Measurements from ENCODE around the gene ZNF74. TPM values are rescaled to one million over a fixed set of nuclear protein-coding genes. Genes with fewer than 3 reads are reported as not detected.
"Not testable (repeated sequence)": the region's sequence is repeated elsewhere in the genome, so short reads cannot be mapped to it uniquely, and the experiment has no call there.

ZNF74 gene
- total and polyA plus RNA-seq, 3 donors from 2014 or later: 4.1 to 11.8 (median 6.5) TPM

DNA sequence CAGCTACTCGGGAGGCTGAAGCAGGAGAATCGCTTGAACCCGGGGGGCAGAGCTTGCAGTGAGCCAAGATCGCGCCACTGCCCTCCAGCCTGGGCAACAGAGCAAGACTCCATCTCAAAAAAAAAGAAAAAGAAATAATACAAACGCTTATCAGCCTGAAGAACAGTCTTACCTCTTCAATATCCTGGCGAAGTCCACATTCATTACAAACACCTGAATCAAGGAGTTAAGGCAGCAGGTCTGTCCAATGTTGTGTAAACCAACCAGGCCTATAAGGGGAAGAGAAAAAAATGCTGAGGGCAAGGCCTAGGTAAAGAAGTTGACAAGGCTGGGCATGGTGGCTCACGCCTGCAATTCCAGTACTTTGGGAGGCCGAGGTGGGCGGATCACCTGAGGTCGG, 17.0 kb upstream of the ZNF74 start:
- H3K27ac ChIP-seq; H3K4me3 ChIP-seq; DNase-seq; H3K36me3 ChIP-seq (ENCODE audit: low read depth, missing control alignments); H3K27me3 ChIP-seq; H3K4me1 ChIP-seq; H3K9me3 ChIP-seq; intact Hi-C loops (cut with DNase I; ENCODE audit: low total_unique reads): not testable (repeated sequence)
- WGBS, 2 donors: 92 to 93% methylated on average over 11 of the region's 11 CpGs

DNA sequence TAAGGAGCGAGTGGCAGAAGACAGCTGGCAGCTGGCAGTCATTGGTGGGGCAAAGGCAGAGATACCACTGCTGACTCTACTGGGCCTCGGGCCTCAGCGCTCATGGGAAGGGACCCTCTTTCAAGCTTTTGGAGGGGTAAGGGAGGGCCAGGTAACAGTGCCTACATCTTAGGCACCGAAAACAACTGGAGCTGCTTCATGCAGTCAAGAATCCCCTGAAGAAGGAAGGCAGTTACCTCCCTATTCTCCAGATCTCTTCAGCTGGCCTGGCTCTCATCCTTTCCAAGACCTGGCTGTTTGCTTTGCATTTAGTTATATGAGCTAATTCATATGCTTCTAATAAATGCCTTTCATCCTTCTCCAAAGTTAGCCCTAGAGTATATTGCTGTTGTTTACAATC, 15.8 kb upstream of the ZNF74 start:
- DNase-seq: no peak
- no peaks in the 10 kb centered on the region for H3K9me3 ChIP-seq
- no peaks in the 10 kb centered on the region for H3K36me3 ChIP-seq (ENCODE audit: low read depth, missing control alignments)
- H3K4me1 ChIP-seq: no peaks in the 10 kb centered on the region
- H3K27ac ChIP-seq: no peak overlapping the region
- TF ChIP-seq, protein P1, sequence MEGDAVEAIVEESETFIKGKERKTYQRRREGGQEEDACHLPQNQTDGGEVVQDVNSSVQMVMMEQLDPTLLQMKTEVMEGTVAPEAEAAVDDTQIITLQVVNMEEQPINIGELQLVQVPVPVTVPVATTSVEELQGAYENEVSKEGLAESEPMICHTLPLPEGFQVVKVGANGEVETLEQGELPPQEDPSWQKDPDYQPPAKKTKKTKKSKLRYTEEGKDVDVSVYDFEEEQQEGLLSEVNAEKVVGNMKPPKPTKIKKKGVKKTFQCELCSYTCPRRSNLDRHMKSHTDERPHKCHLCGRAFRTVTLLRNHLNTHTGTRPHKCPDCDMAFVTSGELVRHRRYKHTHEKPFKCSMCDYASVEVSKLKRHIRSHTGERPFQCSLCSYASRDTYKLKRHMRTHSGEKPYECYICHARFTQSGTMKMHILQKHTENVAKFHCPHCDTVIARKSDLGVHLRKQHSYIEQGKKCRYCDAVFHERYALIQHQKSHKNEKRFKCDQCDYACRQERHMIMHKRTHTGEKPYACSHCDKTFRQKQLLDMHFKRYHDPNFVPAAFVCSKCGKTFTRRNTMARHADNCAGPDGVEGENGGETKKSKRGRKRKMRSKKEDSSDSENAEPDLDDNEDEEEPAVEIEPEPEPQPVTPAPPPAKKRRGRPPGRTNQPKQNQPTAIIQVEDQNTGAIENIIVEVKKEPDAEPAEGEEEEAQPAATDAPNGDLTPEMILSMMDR (IDR thresholded peaks at IDR 0.05): no peak
- no peak for TF ChIP-seq POLR2A (IDR thresholded peaks at IDR 0.05)
- WGBS, 2 donors: 85 to 89% methylated on average over 4 of the region's 4 CpGs
- H3K4me3 ChIP-seq: no peak overlapping the region
- intact Hi-C loops (cut with DNase I; ENCODE audit: low total_unique reads): no loop called here
- no peaks in the 10 kb centered on the region for H3K27me3 ChIP-seq

DNA sequence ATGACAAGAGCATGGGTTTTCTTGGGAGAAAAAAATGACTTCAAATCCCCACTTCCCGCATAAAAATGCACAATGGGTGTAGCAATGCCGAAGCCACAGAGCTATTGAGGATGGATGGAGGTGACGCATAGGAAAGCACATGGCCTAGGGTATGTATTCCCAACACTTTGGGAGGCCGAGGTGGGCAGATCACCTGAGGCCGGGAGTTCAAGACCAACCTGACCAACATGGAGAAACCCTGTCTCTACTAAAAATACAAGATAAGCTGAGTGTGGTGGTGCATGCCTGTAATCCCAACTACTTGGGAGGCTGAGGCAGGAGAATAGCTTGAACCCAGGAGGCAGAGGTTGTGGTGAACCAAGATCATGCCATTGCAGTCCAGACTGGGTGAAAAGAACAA, 15.3 kb upstream of the ZNF74 start:
- intact Hi-C loops (cut with DNase I; ENCODE audit: low total_unique reads); H3K36me3 ChIP-seq (ENCODE audit: low read depth, missing control alignments); H3K4me1 ChIP-seq; H3K27ac ChIP-seq; H3K9me3 ChIP-seq; H3K27me3 ChIP-seq; DNase-seq; H3K4me3 ChIP-seq: not testable (repeated sequence)
- WGBS, 2 donors: 92 to 98% methylated on average over 5 of the region's 5 CpGs

DNA sequence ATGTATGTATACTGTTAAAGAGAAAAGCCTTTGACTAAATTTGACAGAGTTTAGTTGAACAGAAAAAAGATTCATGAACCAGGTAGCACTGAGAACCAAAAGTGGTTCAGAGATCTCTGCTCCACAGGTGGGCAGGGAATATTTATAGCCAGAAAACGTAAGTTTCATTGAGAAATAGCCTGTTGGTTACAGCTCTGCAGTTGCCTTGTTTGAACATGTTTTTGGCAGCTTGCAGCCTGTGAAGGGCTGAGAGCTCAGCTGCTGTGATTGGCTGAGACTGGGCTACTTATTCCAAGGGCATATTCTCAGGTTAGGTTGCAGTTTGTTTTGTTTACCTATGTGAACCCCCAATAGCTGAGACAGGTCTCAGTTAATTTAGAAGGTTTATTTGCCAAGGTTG, 13.5 kb upstream of the ZNF74 start:
- no peak overlapping the region for H3K4me3 ChIP-seq
- WGBS, 2 donors: 43 to 62% methylated on average over 1 of the region's 1 CpG

DNA sequence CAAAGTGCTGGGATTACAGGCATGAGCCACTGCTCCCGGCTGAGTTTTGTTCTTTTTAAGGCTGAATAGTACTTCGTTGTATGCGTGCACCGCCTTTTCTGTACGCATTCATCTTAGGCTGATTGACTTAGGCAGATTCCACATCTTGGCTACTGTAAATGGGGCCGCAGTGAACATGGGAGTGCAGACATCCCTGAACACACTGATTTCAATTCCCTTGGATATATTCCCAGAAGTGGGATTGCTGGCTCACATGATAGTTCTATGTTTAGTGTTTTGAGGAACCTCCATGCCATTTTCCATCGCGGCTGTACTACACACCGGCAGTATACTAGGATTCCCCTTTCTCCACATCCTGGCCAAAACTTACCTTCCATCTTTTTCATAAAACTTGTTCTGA, 10.4 kb upstream of the ZNF74 start:
- no peaks in the 10 kb centered on the region for H3K4me1 ChIP-seq
- no peaks in the 10 kb centered on the region for H3K36me3 ChIP-seq (ENCODE audit: low read depth, missing control alignments)
- no peak overlapping the region for H3K4me3 ChIP-seq
- H3K27ac ChIP-seq: no peak overlapping the region
- intact Hi-C loops (cut with DNase I; ENCODE audit: low total_unique reads): no loop called here
- H3K27me3 ChIP-seq: no peaks in the 10 kb centered on the region
- no peaks in the 10 kb centered on the region for H3K9me3 ChIP-seq
- no peak for DNase-seq
- WGBS, 2 donors: 88 to 90% methylated on average over 9 of the region's 9 CpGs
- no peak for TF ChIP-seq POLR2A (IDR thresholded peaks at IDR 0.05)
- TF ChIP-seq, protein P1 (IDR thresholded peaks at IDR 0.05): no peak

More for the DNA sequence above, 13.5 kb upstream of the ZNF74 start:
- no peak for DNase-seq
- Histone ChIP-seq H3K4me1 (no peaks in the 10 kb centered on the region), H3K27ac (no peak overlapping the region), H3K36me3 (ENCODE audit: low read depth, missing control alignments) (no peaks in the 10 kb centered on the region), H3K9me3 (no peaks in the 10 kb centered on the region), H3K27me3 (no peaks in the 10 kb centered on the region)
- intact Hi-C loops (cut with DNase I; ENCODE audit: low total_unique reads): no loop called here
- no peak for TF ChIP-seq POLR2A (IDR thresholded peaks at IDR 0.05)
- TF ChIP-seq, protein P1 (IDR thresholded peaks at IDR 0.05): no peak

DNA sequence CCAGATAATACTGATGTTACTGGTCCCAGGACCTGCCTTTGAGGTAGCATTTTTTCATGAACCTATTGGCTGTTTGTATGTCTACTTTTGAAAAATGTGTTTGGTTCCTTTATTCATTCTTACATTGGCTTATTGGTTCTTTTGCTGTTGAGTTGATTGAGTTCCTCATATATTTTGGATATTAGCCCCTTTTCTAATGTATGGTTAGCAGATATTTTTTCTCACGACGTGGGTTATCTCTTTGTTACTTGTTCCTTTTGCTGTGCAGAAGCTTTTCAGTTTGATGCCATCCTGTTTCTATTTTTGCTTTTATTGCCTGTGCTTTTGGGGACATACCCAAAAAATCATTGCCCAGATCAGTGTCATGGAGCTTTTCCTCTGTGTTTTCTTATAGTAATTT, 9.8 kb upstream of the ZNF74 start:
- H3K36me3 ChIP-seq (ENCODE audit: low read depth, missing control alignments): no peaks in the 10 kb centered on the region
- no peaks in the 10 kb centered on the region for H3K27me3 ChIP-seq
- no peaks in the 10 kb centered on the region for H3K4me1 ChIP-seq
- H3K9me3 ChIP-seq: no peaks in the 10 kb centered on the region
- 56 to 89% methylated on average over 2 of the region's 2 CpGs for WGBS, 2 donors
- TF ChIP-seq POLR2A (IDR thresholded peaks at IDR 0.05): no peak
- TF ChIP-seq, protein P1 (IDR thresholded peaks at IDR 0.05): no peak
- H3K4me3 ChIP-seq: no peak overlapping the region
- H3K27ac ChIP-seq: no peak overlapping the region
- DNase-seq: no peak
- intact Hi-C loops (cut with DNase I; ENCODE audit: low total_unique reads): no loop called here
